IPS DF 6.9 (cell line): ENCODE data around the gene ANGPTL8.

Experiments
- DNase-seq: peaks from one replicate; pipeline ENCODE4 v3.0.0-alpha.2; 2013; ENCODE audit warnings: low read depth, low spot score
- H3K27ac ChIP-seq: one replicate; pipeline ENCODE4 v1.5.1; 2013; ENCODE audit warnings: low read length, control low read depth
- H3K27me3 ChIP-seq: 2 replicates; pipeline ENCODE4 v1.6.1; 2013; ENCODE audit warnings: mild to moderate bottlenecking, low read length; ENCODE audit not compliant: control insufficient read depth, insufficient read depth
- H3K36me3 ChIP-seq: 2 replicates; pipeline ENCODE4 v1.6.1; 2013; ENCODE audit warnings: low read length; ENCODE audit not compliant: control insufficient read depth, insufficient read depth
- H3K4me1 ChIP-seq: 2 replicates; pipeline ENCODE4 v1.6.1; 2013; ENCODE audit warnings: low read length; ENCODE audit not compliant: control insufficient read depth, insufficient read depth
- H3K4me3 ChIP-seq: 2 replicates; pipeline ENCODE4 v1.5.1; 2013; ENCODE audit warnings: mild to moderate bottlenecking, low read length
- H3K9me3 ChIP-seq: 2 replicates; pipeline ENCODE4 v1.6.1; 2013; ENCODE audit warnings: low read length, inconsistent platforms; ENCODE audit not compliant: control insufficient read depth, insufficient read depth
- WGBS: extraction: QIAGEN DNeasy Blood & Tissue Kit; methylation state at CpG from one replicate; pipeline ENCODE4 v1.1.7; 2013; ENCODE audit warnings: mixed read lengths, missing lambda C conversion rate; ENCODE audit not compliant: insufficient read length, insufficient coverage; 5-methylcytosine and 5-hydroxymethylcytosine counted together

ANGPTL8 gene

GRCh38 chr19:11204076-11204602, 35.3 kb upstream of the ANGPTL8 start:
- Histone ChIP-seq H3K9me3 (no peaks in the 10 kb centered on the region), H3K4me3 (no peak overlapping the region), H3K36me3 (peaks cover 10% of the 10 kb centered on the region), H3K4me1 (no peaks in the 10 kb centered on the region), H3K27ac (no peak overlapping the region), H3K27me3 (no peaks in the 10 kb centered on the region)
- no peak for DNase-seq
- no CpG with 5 or more reads among the region's 9 CpGs for WGBS

DNA sequence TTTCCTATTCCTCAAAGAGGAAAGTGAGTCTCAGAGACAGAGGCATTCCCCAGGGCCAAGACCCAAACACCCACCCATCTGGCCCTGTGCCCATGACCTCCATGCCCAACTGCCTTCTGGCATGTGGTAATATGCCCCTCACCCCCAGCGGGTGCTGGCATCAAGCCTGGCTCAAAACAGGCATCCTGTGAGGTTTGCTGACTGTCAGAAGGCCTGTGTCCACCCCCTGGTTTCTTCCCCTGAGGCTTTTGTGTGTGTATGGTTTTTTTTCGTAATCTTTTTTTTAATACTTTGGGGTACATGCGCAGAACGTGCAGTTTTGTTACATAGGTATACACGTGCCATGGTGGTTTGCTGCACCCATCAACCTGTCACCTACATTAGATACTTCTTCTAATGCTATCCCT, 34.5 kb upstream of the ANGPTL8 start:
- Histone ChIP-seq H3K27me3 (no peaks in the 10 kb centered on the region), H3K36me3 (peaks cover 10% of the 10 kb centered on the region), H3K9me3 (no peaks in the 10 kb centered on the region), H3K4me1 (no peaks in the 10 kb centered on the region), H3K4me3 (no peak overlapping the region), H3K27ac (no peak overlapping the region)
- no peak for DNase-seq
- no CpG with 5 or more reads among the region's 5 CpGs for WGBS

GRCh38 chr19:11205939-11206570, 33.4 kb upstream of the ANGPTL8 start:
- Histone ChIP-seq H3K36me3 (peaks cover 10% of the 10 kb centered on the region), H3K9me3 (no peaks in the 10 kb centered on the region), H3K4me3 (no peak overlapping the region), H3K4me1 (no peaks in the 10 kb centered on the region), H3K27ac (no peak overlapping the region), H3K27me3 (no peaks in the 10 kb centered on the region)
- no peak for DNase-seq
- no CpG with 5 or more reads among the region's 9 CpGs for WGBS

GRCh38 chr19:11208561-11209471, 30.6 kb upstream of the ANGPTL8 start:
- DNase-seq = no peak
- Histone ChIP-seq H3K27me3 (no peaks in the 10 kb centered on the region), H3K36me3 (peaks cover 8% of the 10 kb centered on the region; the same call in 1 of the 2 replicates), H3K4me1 (no peaks in the 10 kb centered on the region), H3K9me3 (no peaks in the 10 kb centered on the region), H3K27ac (no peak overlapping the region), H3K4me3 (no peak overlapping the region)
- no CpG with 5 or more reads among the region's 38 CpGs for WGBS

DNA sequence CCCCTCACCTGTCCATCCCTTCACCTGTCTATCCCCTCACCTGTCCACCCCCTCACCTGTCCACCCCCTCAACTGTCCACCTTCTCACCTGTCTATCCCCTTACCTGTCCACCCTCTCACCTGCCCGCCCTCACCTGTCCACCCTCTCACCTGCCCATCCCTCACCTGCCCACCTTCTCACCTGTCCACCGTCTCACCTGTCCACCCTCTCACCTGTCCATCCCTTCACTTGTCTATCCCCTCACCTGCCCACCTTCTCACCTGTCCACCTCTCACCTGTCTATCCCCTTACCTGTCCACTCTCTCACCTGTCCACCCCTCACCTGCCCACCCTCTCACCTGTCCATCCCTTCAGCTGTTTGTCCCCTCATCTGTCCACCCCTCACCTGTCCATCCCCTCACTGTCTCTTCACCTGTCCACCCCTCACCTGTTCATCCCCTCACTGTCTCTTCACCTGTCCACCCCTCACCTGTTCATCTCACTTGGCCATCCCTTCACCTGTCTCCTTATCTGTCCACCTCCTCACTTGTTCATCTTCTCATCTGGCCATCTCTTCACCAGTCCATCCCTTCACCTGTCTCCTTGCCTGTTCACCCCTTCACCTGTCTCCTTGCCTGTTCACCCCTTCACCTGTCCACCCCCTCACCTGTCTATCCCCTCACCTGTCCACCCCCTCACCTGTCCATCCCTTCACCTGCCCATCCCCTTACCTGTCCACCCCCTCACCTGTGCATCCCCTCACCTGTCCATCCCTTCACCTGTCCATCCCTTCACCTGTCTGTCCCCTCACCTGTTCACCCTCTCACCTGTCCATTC, 29.4 kb upstream of the ANGPTL8 start:
- no peak overlapping the region for H3K27ac ChIP-seq
- peaks cover 11% of the 10 kb centered on the region for H3K36me3 ChIP-seq
- DNase-seq = no peak
- WGBS = no CpG with 5 or more reads among the region's 2 CpGs
- H3K4me3 ChIP-seq = no peak overlapping the region
- no peaks in the 10 kb centered on the region for H3K9me3 ChIP-seq
- H3K4me1 ChIP-seq = no peaks in the 10 kb centered on the region
- no peaks in the 10 kb centered on the region for H3K27me3 ChIP-seq

DNA sequence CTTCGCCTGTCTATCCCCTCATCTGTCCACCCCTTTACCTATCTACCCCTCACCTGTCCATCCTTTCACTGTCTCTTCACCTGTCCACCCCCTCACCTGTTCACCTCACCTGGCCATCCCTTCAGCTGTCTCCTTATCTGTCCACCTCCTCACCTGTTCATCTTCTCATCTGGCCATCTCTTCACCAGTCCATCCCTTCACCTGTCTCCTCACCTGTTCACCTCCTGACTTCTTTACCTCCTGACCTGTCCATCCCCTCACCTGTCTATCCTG, 28.8 kb upstream of the ANGPTL8 start:
- H3K27ac ChIP-seq = no peak overlapping the region
- DNase-seq = no peak
- H3K36me3 ChIP-seq = peaks cover 15% of the 10 kb centered on the region
- no peak overlapping the region for H3K4me3 ChIP-seq
- WGBS = no CpG with 5 or more reads among the region's 1 CpG
- no peaks in the 10 kb centered on the region for H3K27me3 ChIP-seq
- no peaks in the 10 kb centered on the region for H3K4me1 ChIP-seq
- H3K9me3 ChIP-seq = no peaks in the 10 kb centered on the region

DNA sequence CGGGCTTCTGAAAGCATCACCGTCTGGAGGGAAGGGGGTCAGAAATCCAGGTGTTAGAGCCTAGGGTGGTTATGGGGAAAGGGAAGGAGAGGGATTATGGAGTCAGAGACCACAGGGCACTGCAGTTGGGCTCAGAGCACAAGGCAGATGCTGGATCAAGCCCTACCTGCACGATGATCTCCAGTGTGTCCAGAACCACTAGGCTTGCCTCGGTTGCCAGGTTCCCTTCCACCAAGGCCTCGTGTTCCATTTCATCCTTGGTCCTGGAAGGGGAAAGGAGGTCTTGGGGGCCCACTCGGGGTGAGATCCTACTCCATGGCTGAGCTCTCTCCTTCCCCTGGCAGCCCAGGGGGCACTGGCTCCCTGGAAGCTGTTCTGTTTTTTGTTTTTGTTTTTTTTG, 25.0 kb upstream of the ANGPTL8 start:
- no peak overlapping the region for H3K4me3 ChIP-seq
- H3K36me3 ChIP-seq = peaks cover 17% of the 10 kb centered on the region
- no peaks in the 10 kb centered on the region for H3K4me1 ChIP-seq
- H3K9me3 ChIP-seq = no peaks in the 10 kb centered on the region
- no peak overlapping the region for H3K27ac ChIP-seq
- H3K27me3 ChIP-seq = no peaks in the 10 kb centered on the region
- no CpG with 5 or more reads among the region's 6 CpGs for WGBS
- no peak for DNase-seq

- Histone ChIP-seq H3K27ac (no peak overlapping the region), H3K36me3 (peaks cover 17% of the 10 kb centered on the region), H3K9me3 (no peaks in the 10 kb centered on the region), H3K4me3 (no peak overlapping the region), H3K4me1 (no peaks in the 10 kb centered on the region), H3K27me3 (no peaks in the 10 kb centered on the region)
- no CpG with 5 or more reads among the region's 3 CpGs for whole genome bisulfite sequencing
- DNase-seq = no peak
Measured at GRCh38 chr19:11221082-11221598, 18.3 kb upstream of the ANGPTL8 start.

- Histone ChIP-seq H3K4me1 (no peaks in the 10 kb centered on the region), H3K36me3 (peaks cover 13% of the 10 kb centered on the region), H3K27me3 (no peaks in the 10 kb centered on the region), H3K9me3 (no peaks in the 10 kb centered on the region), H3K27ac (no peak overlapping the region), H3K4me3 (no peak overlapping the region)
- no CpG with 5 or more reads among the region's 3 CpGs for WGBS
- no peak for DNase-seq
Measured at GRCh38 chr19:11223200-11223599, 16.2 kb upstream of the ANGPTL8 start.

DNA sequence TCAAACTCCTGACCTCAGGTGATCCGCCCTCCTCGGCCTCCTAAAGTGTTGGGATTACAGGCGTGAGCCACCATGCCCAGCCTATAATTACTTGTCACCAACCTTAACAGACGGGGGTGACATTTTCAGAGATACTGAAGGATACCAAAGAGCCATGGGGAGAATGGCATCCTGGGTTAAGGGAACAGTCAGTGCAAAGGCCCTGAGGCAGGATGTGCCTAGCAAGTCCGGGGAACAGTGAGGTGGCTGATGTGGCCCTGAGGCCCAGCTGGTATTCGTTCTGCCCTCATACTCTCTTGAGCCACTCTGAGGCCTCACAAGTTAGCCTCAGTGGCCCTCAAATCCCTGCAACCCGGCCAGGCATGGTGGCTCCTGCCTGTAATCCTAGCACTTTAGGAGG, 15.0 kb upstream of the ANGPTL8 start:
- peaks cover 13% of the 10 kb centered on the region for H3K36me3 ChIP-seq
- no peak overlapping the region for H3K4me3 ChIP-seq
- no CpG with 5 or more reads among the region's 7 CpGs for WGBS
- H3K9me3 ChIP-seq = no peaks in the 10 kb centered on the region
- H3K27ac ChIP-seq = no peak overlapping the region
- DNase-seq = no peak
- no peaks in the 10 kb centered on the region for H3K27me3 ChIP-seq
- H3K4me1 ChIP-seq = no peaks in the 10 kb centered on the region
